ENCODE results near the gene LAMA5.

LAMA5 gene

GRCh38 chr20:62403331-62403730 lies 36.2 kb upstream of the LAMA5 start:
- DNase-seq = no peak

- DNase-seq = no peak
Measured at GRCh38 chr20:62402456-62403150, 35.5 kb upstream of the LAMA5 start.

GRCh38 chr20:62401331-62401779 lies 34.2 kb upstream of the LAMA5 start:
- DNase-seq = no peak

GRCh38 chr20:62400541-62400940 lies 33.4 kb upstream of the LAMA5 start:
- no peak for DNase-seq

- no peak for DNase-seq
Measured at GRCh38 chr20:62400021-62400420, 32.9 kb upstream of the LAMA5 start.

- DNase-seq = no peak
Measured at GRCh38 chr20:62398120-62398821, 31.2 kb upstream of the LAMA5 start.

- DNase-seq = no peak
Measured at GRCh38 chr20:62396367-62397239, 29.5 kb upstream of the LAMA5 start.

GRCh38 chr20:62395311-62396242 lies 28.5 kb upstream of the LAMA5 start:
- DNase-seq = no peak

- DNase-seq = no peak
Measured at GRCh38 chr20:62394248-62395245, 27.4 kb upstream of the LAMA5 start.

GRCh38 chr20:62393830-62394229 lies 26.7 kb upstream of the LAMA5 start:
- no peak for DNase-seq

- DNase-seq = no peak
Measured at GRCh38 chr20:62393335-62393665, 26.2 kb upstream of the LAMA5 start.

GRCh38 chr20:62392621-62393334 lies 25.7 kb upstream of the LAMA5 start:
- no peak for DNase-seq

- no peak for DNase-seq
Measured at GRCh38 chr20:62392077-62392418, 24.9 kb upstream of the LAMA5 start.

- no peak for DNase-seq
Measured at GRCh38 chr20:62391165-62392076, 24.3 kb upstream of the LAMA5 start.

- no peak for DNase-seq
Measured at GRCh38 chr20:62390317-62391164, 23.4 kb upstream of the LAMA5 start.

- DNase-seq = no peak
Measured at GRCh38 chr20:62389601-62390087, 22.5 kb upstream of the LAMA5 start.

- DNase-seq = no peak
Measured at GRCh38 chr20:62388839-62389600, 21.9 kb upstream of the LAMA5 start.
